HG02981 (cell line): Measurements from ENCODE around the gene NIM1K.
A peak's percentile ranks its signal among the peaks of the same experiment; 100 is the strongest.
"Not testable (repeated sequence)": the region's sequence is repeated elsewhere in the genome, so short reads cannot be mapped to it uniquely, and the experiment has no call there.

ENCODE experiments used
- ATAC-seq: cut with Tn5 transposase; IDR thresholded peaks from one replicate; pipeline ENCODE4 v1.9.1; 2021; ENCODE audit warnings: mild to moderate bottlenecking, moderate library complexity; ENCODE audit not compliant: unreplicated experiment

NIM1K gene

DNA sequence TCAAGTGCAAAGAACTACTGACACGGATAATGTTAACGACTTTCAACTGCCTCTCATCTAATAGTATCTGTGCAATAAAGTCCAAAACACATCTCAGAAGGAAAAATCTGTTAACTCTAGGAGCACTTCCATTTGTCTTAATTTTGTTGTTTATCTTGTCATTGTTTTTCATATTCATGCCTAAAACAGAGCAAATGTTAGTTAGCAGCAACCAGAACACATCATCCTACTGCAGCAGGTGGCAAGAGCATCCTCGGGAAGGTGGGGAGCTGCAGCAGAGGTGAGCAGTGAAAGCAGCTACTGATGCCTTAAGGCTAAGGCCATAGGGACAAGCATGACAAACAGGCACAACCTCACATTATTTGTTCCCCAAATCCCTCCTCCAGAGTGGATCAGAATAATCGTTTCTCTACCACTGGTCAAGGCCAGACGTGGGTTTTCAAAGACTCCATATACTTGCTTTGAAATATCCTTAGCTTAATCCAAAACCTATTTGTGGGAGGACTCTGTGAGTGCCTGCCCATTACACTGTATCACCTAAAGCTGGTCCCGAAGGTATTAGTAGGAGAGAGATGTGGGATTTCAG, 120.1 kb downstream of the NIM1K start:
- no peak for ATAC-seq

GRCh38 chr5:43312699-43313034, 120.6 kb downstream of the NIM1K start:
- peak; percentile 0 for ATAC-seq

DNA sequence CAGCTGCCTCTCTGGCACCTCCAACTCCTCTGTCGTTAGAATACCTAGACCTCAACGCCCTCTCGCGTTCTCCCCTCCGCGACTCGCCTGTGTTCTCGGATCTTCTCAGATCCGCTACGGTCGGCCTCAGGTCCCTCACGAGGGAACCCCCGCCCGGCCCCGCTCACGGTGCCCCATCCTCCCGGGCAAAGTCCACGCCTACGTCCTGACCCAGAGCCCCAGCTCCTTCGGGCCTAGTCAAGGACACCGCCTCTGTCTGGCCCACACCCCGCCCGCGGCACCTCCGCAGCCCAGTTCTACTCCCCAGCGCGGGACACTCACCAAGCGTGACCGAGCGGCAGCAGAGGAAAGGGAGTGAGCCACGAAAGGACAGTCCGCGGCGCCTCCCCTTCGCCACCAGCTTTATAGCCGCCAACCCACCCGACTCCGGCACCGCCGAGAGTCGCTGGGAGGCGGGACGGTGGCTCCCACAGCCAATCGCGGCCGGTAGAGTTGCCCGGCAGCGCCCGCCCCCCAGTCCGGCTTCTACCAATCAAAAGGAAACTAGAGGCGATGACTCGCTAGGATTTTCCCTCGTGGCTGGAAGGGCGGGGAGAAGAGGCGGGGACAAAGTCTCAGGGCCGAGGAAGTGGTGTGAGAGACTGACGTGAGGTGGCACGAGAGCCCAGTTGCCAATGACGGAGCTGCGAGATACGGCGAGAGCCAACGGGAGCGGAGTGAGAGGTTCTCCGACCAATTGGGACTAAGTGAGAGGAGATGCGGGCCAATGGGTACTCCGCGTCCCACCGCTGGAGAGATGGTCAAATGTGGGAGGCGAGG, 121.2 kb downstream of the NIM1K start, which contains the start of gene HMGCS1:
TSS of gene HMGCS1 (minus strand) at position 378 of the 819 bp plus-strand sequence. CDS start 14,447 bp downstream, outside the sequence.
- ATAC-seq: peak; percentile 94

- no peak for ATAC-seq
These were observed 121.9 kb downstream of the NIM1K start for GRCh38 chr5:43313854-43314457.

DNA sequence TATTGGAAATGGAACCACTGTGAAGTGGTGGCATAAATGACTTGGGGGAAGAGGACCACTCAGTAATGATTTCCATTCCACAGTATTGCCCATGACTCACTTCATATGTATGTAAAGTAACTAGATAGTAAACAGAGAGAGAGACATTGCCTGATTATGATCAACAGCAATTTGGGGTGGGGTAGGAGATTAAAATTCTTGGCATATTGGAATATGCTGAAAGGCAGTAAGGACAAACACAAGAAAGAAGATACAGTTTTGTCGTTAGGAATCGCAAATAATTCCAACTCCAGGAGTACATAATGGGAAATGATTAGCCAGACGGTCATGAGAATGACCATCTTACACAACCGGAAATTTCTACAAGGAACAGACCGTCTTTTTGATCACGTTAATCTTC, 122.7 kb downstream of the NIM1K start:
- no peak for ATAC-seq

DNA sequence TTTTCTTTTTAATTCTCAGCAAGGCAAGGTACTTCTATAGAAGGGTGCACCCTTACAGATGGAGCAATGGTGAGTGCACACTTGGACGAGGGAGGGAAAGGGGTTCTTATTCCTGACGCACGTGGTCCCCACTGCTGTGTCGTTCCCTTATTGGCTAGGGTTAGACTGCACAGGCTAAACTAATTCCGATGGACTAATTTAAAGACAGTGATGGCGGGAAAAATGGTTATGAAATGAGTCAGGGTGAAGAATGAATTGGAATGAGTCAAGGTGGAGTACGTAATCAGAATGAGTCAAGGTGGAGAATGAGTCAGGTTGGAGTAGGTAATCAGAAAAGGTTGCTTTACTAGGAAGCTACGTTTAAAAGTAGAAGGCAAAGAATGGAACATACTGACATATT, 123.2 kb downstream of the NIM1K start:
- no peak for ATAC-seq

DNA sequence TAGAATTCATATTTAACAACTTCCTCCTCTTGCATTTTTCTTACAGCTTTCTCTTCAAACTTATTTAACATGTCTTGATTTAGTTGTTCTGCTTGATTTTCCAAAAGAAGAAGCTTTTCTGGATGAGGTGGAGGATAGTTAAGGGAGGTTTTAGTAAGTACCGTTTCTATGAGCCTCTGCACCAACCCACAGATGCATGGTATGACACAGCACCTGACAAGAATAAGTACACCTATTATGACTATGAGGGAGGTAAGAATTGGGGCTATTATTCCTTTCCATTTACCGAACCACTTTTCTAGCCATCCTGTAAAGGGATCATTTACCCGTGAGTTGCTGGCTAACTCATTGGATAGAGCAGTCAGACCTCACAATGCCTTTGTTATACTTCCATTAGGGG, 123.7 kb downstream of the NIM1K start:
- ATAC-seq: no peak

GRCh38 chr5:43316421-43316820, 124.4 kb downstream of the NIM1K start:
- no peak for ATAC-seq

DNA sequence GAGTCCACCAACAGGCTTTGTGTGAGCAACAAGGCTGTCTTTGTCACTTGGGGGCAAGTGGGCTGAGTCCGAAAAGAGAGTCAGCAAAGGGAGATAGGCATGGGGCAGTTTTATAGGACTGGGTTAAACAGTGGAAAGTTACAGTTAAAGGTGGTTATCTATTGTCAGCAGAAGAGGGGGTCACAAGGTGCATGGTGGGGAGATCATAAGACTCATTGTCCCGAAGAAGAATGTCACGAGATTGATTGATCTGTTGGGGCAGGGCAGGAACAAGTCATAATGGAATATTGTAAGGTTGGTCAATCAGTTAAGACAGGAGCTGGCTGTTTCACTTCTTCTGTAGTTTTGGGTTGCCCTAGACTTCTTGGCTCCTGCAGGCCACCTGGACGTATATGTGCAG, 128.8 kb downstream of the NIM1K start:
- no peak for ATAC-seq

DNA sequence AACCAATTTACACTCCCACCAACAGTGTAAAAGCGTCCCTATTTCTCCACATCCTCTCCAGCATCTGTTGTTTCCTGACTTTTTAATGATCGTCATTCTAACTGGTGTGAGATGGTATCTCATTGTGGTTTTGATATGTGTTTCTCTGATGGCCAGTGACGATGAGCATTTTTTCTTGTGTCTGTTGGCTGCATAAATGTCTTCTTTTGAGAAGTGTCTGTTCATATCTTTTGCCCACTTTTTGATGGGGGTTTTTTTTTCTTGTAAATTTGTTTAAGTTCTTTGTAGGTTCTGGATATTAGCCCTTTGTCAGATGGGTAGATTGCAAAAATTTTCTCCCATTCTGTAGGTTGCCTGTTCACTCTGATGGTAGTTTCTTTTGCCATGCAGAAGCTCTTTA, 131.5 kb downstream of the NIM1K start:
- not testable (repeated sequence) for ATAC-seq

DNA sequence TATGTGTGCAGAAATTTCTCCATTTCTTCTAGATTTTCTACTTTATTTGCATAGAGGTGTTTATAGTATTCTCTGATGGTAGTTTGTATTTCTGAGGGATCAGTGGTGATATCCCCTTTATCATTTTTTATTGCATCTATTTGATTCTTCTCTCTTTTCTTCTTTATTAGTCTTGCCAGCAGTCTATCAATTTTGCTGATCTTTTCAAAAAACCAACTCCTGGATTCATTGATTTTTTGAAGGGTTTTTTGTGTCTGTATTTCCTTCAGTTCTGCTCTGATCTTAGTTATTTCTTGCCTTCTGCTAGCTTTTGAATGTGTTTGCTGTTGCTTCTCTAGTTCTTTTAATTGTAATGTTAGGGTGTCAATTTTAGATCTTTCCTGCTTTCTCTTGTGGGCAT, 133.6 kb downstream of the NIM1K start:
- not testable (repeated sequence) for ATAC-seq
